Measurements from ENCODE around the gene FLNB.

The FLNB gene

DNA sequence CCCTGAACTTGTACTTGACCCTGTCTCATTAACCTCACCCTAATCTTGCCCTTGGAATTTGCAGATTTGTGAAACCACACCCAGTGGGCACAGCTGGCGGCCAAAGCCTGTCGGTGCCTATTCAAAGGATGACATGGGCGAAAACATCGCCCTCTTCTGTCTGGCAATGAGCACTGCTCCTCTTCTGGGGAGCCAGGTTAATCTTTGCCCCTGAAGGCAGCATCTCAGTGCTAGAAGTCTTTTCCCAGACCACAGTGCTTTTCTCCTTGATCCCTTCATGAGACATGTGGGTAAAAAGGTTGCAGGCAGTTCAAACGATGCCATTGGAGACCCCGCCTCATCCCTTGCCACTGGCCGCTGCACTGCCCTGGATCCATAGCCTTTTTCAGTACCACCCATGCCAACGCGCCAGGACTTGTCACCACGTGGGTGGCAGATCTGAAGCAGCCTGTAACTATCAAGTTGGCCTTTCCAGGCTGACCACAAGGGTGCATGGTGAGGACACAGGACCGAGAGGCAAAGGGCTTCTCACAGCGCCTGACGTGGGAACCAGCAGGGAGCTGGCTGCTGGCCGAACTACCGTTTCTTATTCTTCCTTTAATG, 209.1 kb downstream of the FLNB start:
- H3K4me3 Mint-ChIP-seq: peak overlapping the region; percentile 7 to 73
- H3K4me1 Mint-ChIP-seq: peaks cover 47% of the 10 kb centered on the region
- ATAC-seq: no peak
- no peaks in the 10 kb centered on the region for H3K9me3 Mint-ChIP-seq
- H3K27me3 Mint-ChIP-seq: peaks cover 22% of the 10 kb centered on the region
- peak; percentile 44 to 63 for DNase-seq
- no peak overlapping the region for H3K27ac Mint-ChIP-seq

DNA sequence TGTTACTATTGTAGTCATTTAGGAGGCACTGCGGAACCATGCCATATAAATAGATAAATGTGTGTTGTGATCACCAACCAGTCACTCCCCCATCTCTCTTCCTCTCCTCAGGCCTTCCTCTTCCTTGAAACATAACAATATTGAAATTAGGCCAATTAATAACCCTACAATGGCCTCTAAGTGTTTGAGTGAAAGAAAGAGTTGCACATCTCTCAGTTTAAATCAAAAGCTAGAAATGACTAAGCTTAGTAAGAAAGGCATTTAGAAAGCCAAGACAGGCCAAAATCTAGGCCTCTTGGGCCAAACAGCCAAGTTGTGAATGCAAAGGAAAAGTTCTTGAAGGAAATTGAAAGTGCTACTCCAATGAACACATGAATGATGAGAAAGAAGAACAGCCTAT, 210.7 kb downstream of the FLNB start:
- Mint-ChIP-seq H3K27ac (no peak overlapping the region), H3K9me3 (no peaks in the 10 kb centered on the region), H3K4me1 (peaks cover 45% of the 10 kb centered on the region), H3K4me3 (no peak overlapping the region), H3K27me3 (peaks cover 22% of the 10 kb centered on the region)
- ATAC-seq: no peak
- no peak for DNase-seq
